ENCODE data around the gene MS4A12.

Gene MS4A12

DNA sequence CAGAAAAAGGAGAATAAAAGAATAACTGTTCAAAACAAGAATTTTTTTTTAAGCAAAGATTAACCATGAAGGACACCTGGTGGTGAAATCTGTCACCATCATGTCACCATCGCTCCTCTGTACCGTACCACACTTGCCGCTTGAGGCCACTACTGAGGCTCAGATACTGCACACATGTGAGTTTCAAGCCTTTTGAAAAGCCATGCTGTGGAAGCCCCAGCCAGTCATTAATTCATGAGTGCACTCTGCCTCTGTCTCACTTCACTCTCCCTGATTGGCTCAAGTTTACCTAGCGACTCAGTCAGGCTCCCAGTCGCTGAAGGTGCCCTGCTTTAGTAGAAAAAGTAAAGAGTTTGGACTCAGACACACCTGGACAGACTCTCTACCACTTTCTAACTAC lies 6.6 kb upstream of the MS4A12 start:
- no peaks in the 10 kb centered on the region for H4K20me1 ChIP-seq (ENCODE audit: insufficient read depth, low read length)
- H3K27me3 ChIP-seq (ENCODE audit: low read depth, low read length): no peaks in the 10 kb centered on the region
- peak overlapping the region; percentile 21; the same call in 1 of the 2 replicates for H3K4me3 ChIP-seq (ENCODE audit: low read length)
- H3K4me1 ChIP-seq (ENCODE audit: low read length): peaks cover 40% of the 10 kb centered on the region
- no peaks in the 10 kb centered on the region for H3K79me2 ChIP-seq (ENCODE audit: low read length)
- peak overlapping the region; percentile 63 for H2AFZ ChIP-seq (ENCODE audit: low read depth, low read length)
- H3K36me3 ChIP-seq (replicated peaks; ENCODE audit: low read depth, low read length): peaks cover 31% of the 10 kb centered on the region
- TF ChIP-seq, protein P1, sequence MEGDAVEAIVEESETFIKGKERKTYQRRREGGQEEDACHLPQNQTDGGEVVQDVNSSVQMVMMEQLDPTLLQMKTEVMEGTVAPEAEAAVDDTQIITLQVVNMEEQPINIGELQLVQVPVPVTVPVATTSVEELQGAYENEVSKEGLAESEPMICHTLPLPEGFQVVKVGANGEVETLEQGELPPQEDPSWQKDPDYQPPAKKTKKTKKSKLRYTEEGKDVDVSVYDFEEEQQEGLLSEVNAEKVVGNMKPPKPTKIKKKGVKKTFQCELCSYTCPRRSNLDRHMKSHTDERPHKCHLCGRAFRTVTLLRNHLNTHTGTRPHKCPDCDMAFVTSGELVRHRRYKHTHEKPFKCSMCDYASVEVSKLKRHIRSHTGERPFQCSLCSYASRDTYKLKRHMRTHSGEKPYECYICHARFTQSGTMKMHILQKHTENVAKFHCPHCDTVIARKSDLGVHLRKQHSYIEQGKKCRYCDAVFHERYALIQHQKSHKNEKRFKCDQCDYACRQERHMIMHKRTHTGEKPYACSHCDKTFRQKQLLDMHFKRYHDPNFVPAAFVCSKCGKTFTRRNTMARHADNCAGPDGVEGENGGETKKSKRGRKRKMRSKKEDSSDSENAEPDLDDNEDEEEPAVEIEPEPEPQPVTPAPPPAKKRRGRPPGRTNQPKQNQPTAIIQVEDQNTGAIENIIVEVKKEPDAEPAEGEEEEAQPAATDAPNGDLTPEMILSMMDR (IDR thresholded peaks at IDR 0.05; ENCODE audit: low read depth, low read length): peak; percentile 100
- TF ChIP-seq EZH2phosphoT487 (IDR thresholded peaks at IDR 0.05; ENCODE audit: low read depth): no peak
- peak overlapping the region; percentile 57 for H3K4me2 ChIP-seq (ENCODE audit: low read length)
- peaks cover 15% of the 10 kb centered on the region; the same call in 1 of the 2 replicates for H3K9me3 ChIP-seq (ENCODE audit: insufficient read depth, low read length)
- H3K9ac ChIP-seq (ENCODE audit: low read length): peak overlapping the region; percentile 16; the same call in 1 of the 2 replicates
- no peak overlapping the region; the same call in 1 of the 2 replicates for H3K27ac ChIP-seq (ENCODE audit: low read length)

DNA sequence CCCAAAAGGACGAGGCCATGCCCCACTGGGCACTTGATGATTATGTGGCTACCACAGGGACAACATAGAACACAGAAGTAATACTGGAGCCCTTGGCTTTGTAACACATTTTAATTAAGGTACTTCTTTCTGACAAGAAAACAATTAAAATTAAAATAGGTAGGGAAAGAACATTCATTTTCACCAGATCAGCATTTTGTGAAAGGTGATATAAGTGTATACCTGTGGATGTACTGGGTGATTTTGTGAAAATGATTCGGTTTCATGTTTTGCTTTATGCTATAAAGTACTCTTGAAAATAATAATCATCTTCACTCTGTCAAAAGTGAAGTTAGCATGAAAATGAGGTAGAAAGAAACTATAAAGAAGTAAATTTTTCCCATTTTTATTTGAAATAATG lies 876 bp downstream of the MS4A12 start:
- no peaks in the 10 kb centered on the region for H3K27me3 ChIP-seq (ENCODE audit: low read depth, low read length)
- H2AFZ ChIP-seq (ENCODE audit: low read depth, low read length): no peak overlapping the region
- no peak overlapping the region for H3K27ac ChIP-seq (ENCODE audit: low read length)
- no peaks in the 10 kb centered on the region for H3K79me2 ChIP-seq (ENCODE audit: low read length)
- H3K4me2 ChIP-seq (ENCODE audit: low read length): no peak overlapping the region
- H3K9ac ChIP-seq (ENCODE audit: low read length): no peak overlapping the region
- H3K4me3 ChIP-seq (ENCODE audit: low read length): no peak overlapping the region
- TF ChIP-seq, protein P1 (IDR thresholded peaks at IDR 0.05; ENCODE audit: low read depth, low read length): no peak
- no peak for TF ChIP-seq EZH2phosphoT487 (IDR thresholded peaks at IDR 0.05; ENCODE audit: low read depth)
- no peaks in the 10 kb centered on the region for H4K20me1 ChIP-seq (ENCODE audit: insufficient read depth, low read length)
- H3K9me3 ChIP-seq (ENCODE audit: insufficient read depth, low read length): no peaks in the 10 kb centered on the region
- H3K36me3 ChIP-seq (replicated peaks; ENCODE audit: low read depth, low read length): no peaks in the 10 kb centered on the region
- H3K4me1 ChIP-seq (ENCODE audit: low read length): peaks cover 13% of the 10 kb centered on the region

DNA sequence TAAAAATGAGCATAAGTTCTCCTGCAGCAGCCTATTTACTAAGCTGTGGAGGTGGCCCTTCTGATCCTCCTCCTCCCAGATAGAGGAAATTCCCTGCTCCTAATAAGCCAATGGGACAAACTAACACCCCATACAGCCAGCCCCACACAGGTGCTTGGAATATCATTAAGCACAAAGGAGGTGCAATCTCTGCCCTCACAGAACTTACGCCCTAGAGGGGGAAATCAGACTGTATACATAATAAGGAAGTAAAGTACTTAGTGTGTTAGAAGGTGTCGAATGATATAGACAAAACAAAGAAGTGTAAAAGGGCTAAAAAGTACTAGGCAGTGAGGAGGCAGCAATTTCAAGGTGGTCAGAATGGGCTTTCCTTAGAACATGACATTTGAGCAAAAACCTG lies 5.8 kb downstream of the MS4A12 start:
- Histone ChIP-seq H3K4me2 (ENCODE audit: low read length) (peak overlapping the region; percentile 57), H4K20me1 (ENCODE audit: insufficient read depth, low read length) (no peaks in the 10 kb centered on the region), H3K36me3 (replicated peaks; ENCODE audit: low read depth, low read length) (no peaks in the 10 kb centered on the region), H3K79me2 (ENCODE audit: low read length) (no peaks in the 10 kb centered on the region), H3K27ac (ENCODE audit: low read length) (peak overlapping the region; percentile 80), H3K4me3 (ENCODE audit: low read length) (peak overlapping the region; percentile 26), H3K9ac (ENCODE audit: low read length) (peak overlapping the region; percentile 44; the same call in 1 of the 2 replicates), H3K27me3 (ENCODE audit: low read depth, low read length) (no peaks in the 10 kb centered on the region), H3K4me1 (ENCODE audit: low read length) (peaks cover 51% of the 10 kb centered on the region), H2AFZ (ENCODE audit: low read depth, low read length) (peak overlapping the region; percentile 88), H3K9me3 (ENCODE audit: insufficient read depth, low read length) (no peaks in the 10 kb centered on the region)
- TF ChIP-seq, protein P1 (IDR thresholded peaks at IDR 0.05; ENCODE audit: low read depth, low read length): no peak
- TF ChIP-seq EZH2phosphoT487 (IDR thresholded peaks at IDR 0.05; ENCODE audit: low read depth): no peak

DNA sequence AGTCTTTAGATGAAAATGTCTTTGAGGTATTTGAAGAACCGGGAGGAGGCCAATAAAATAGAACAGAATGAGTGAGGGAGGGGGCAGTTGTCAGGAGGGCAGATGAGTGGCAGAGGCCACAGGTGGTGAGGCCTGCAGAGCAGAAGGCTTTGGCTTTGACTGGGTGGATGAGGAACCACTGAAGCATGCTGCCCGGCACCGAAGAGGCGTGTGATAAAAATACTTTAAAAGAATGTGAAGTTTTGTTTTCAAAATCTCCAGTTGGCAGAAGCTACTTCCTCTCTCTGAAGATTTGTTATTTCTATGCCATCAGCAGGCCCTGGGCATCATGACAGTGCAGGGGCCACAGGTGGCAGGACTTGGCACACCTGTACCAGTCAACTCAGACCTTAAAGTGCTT lies 6.3 kb downstream of the MS4A12 start:
- no peaks in the 10 kb centered on the region for H4K20me1 ChIP-seq (ENCODE audit: insufficient read depth, low read length)
- H3K27me3 ChIP-seq (ENCODE audit: low read depth, low read length): no peaks in the 10 kb centered on the region
- TF ChIP-seq, protein P1 (IDR thresholded peaks at IDR 0.05; ENCODE audit: low read depth, low read length): no peak
- TF ChIP-seq EZH2phosphoT487 (IDR thresholded peaks at IDR 0.05; ENCODE audit: low read depth): no peak
- H3K4me3 ChIP-seq (ENCODE audit: low read length): peak overlapping the region; percentile 26
- H3K79me2 ChIP-seq (ENCODE audit: low read length): no peaks in the 10 kb centered on the region
- H3K36me3 ChIP-seq (replicated peaks; ENCODE audit: low read depth, low read length): no peaks in the 10 kb centered on the region
- H3K27ac ChIP-seq (ENCODE audit: low read length): peak overlapping the region; percentile 80
- peak overlapping the region; percentile 88 for H2AFZ ChIP-seq (ENCODE audit: low read depth, low read length)
- no peaks in the 10 kb centered on the region for H3K9me3 ChIP-seq (ENCODE audit: insufficient read depth, low read length)
- H3K4me1 ChIP-seq (ENCODE audit: low read length): peaks cover 51% of the 10 kb centered on the region
- H3K9ac ChIP-seq (ENCODE audit: low read length): peak overlapping the region; percentile 44; the same call in 1 of the 2 replicates
- H3K4me2 ChIP-seq (ENCODE audit: low read length): peak overlapping the region; percentile 57
